Endothelial cell (in vitro differentiated cells): ENCODE results near the gene FARP1. TPM values are rescaled to one million over a fixed set of nuclear protein-coding genes. Genes with fewer than 3 reads are reported as not detected.
A peak's percentile ranks its signal among the peaks of the same experiment; 100 is the strongest.

Source experiments
- DNase-seq: peaks from one replicate; pipeline ENCODE4 v3.0.0; 2021; ENCODE audit warnings: low spot score
- H3K27ac Mint-ChIP-seq: one replicate; pipeline ENCODE4 v1.8.0; 2021; ENCODE audit warnings: mixed read lengths, inconsistent platforms; ENCODE audit not compliant: unreplicated experiment
- H3K27me3 Mint-ChIP-seq: one replicate; pipeline ENCODE4 v1.8.0; 2021; ENCODE audit warnings: mild to moderate bottlenecking, moderate library complexity, mixed read lengths, inconsistent platforms; ENCODE audit not compliant: unreplicated experiment
- H3K36me3 Mint-ChIP-seq: one replicate; pipeline ENCODE4 v1.8.0; 2021; ENCODE audit warnings: mild to moderate bottlenecking, low read depth, mixed read lengths, inconsistent platforms; ENCODE audit not compliant: unreplicated experiment
- H3K4me1 Mint-ChIP-seq: one replicate; pipeline ENCODE4 v1.8.0; 2021; ENCODE audit warnings: mild to moderate bottlenecking, mixed read lengths, inconsistent platforms; ENCODE audit not compliant: unreplicated experiment
- H3K4me3 Mint-ChIP-seq: one replicate; pipeline ENCODE4 v1.8.0; 2021; ENCODE audit warnings: mild to moderate bottlenecking, mixed read lengths, inconsistent platforms; ENCODE audit not compliant: unreplicated experiment
- H3K9me3 Mint-ChIP-seq: one replicate; pipeline ENCODE4 v1.8.0; 2021; ENCODE audit warnings: mixed read lengths, inconsistent platforms; ENCODE audit not compliant: unreplicated experiment
- CTCF ChIP-seq: fragments of 200-600 bp; sonication (generic); IDR thresholded peaks from one replicate; pipeline ENCODE4 v1.5.0; 2021; ENCODE audit warnings: antibody characterized with exemption; ENCODE audit not compliant: unreplicated experiment
- total RNA-seq: library from RNA; stranded (reverse); fragmentation: NEBNext Ultra II Directional; extraction: Animal tissue kit (Norgen Biotek cat#: 25700); gene quantifications from one replicate; pipeline ENCODE4 v1.2.1, GENCODE V29; 2021; ENCODE audit not compliant: unreplicated experiment

FARP1 gene
- total RNA-seq, 1 donor from 2014 or later: 167 TPM

GRCh38 chr13:98144027-98144741 is 1.3 kb downstream of the FARP1 start:
- Mint-ChIP-seq H3K9me3 (no peaks in the 10 kb centered on the region), H3K27me3 (peaks cover 18% of the 10 kb centered on the region), H3K36me3 (no peaks in the 10 kb centered on the region), H3K4me1 (peaks cover 26% of the 10 kb centered on the region), H3K4me3 (peak overlapping the region; percentile 98), H3K27ac (peak overlapping the region; percentile 78)
- TF ChIP-seq CTCF: no peak
- DNase-seq: peak; percentile 8

- Mint-ChIP-seq H3K27ac (peak overlapping the region; percentile 70), H3K4me3 (peak overlapping the region; percentile 98), H3K4me1 (peaks cover 26% of the 10 kb centered on the region), H3K9me3 (no peaks in the 10 kb centered on the region), H3K36me3 (no peaks in the 10 kb centered on the region), H3K27me3 (peaks cover 19% of the 10 kb centered on the region)
- peak; percentile 23 for DNase-seq
- no peak for TF ChIP-seq CTCF
Observed at GRCh38 chr13:98144801-98145350, 2.0 kb downstream of the FARP1 start.

GRCh38 chr13:98147521-98147920 is 4.6 kb downstream of the FARP1 start:
- no peak for TF ChIP-seq CTCF
- Mint-ChIP-seq H3K9me3 (no peaks in the 10 kb centered on the region), H3K27me3 (peaks cover 13% of the 10 kb centered on the region), H3K27ac (no peak overlapping the region), H3K36me3 (no peaks in the 10 kb centered on the region), H3K4me1 (peaks cover 28% of the 10 kb centered on the region), H3K4me3 (no peak overlapping the region)
- DNase-seq: no peak

- Mint-ChIP-seq H3K27ac (no peak overlapping the region), H3K4me3 (no peak overlapping the region), H3K9me3 (no peaks in the 10 kb centered on the region), H3K27me3 (peaks cover 2% of the 10 kb centered on the region), H3K36me3 (peaks cover 4% of the 10 kb centered on the region), H3K4me1 (peaks cover 11% of the 10 kb centered on the region)
- no peak for DNase-seq
- no peak for TF ChIP-seq CTCF
Observed at GRCh38 chr13:98150832-98151479, 8.1 kb downstream of the FARP1 start.
